Kidney (tissue), 14 donors: ENCODE data around the gene PTPN2. TPM values are rescaled to one million over a fixed set of nuclear protein-coding genes. Genes with fewer than 3 reads are reported as not detected.

Experiments
- DNase-seq, 5 donors: peaks; one replicate each; pipeline ENCODE4 v3.0.0-alpha.2; 2013 to 2020
- FAIRE-seq: peaks from 2 replicates; lab custom pipeline; 2012; peaks lifted over from hg19 to GRCh38; lab: Jason Lieb, UNC
- H3K27ac ChIP-seq, 2 donors: one replicate each; pipeline ENCODE4 v1.7.0; 2013; ENCODE audit warnings: low read depth in 2 of 2, low read length in 2 of 2, inconsistent platforms in 1 of 2
- H3K27me3 ChIP-seq: one replicate; pipeline ENCODE4 v1.7.1; 2013; ENCODE audit warnings: low read length, inconsistent platforms; ENCODE audit not compliant: control insufficient read depth, insufficient read depth
- H3K36me3 ChIP-seq, 3 donors: one replicate each; pipeline versions ENCODE4 v1.7.0 to v1.7.1; 2013; ENCODE audit warnings: low read length in 3 of 3, control low read depth in 1 of 3, inconsistent platforms in 1 of 3; ENCODE audit not compliant: insufficient read depth in 3 of 3, control insufficient read depth in 2 of 3
- H3K4me1 ChIP-seq, 3 donors: one replicate each; pipeline versions ENCODE4 v1.7.0 to v1.7.1; 2013; ENCODE audit warnings: low read length in 3 of 3, inconsistent platforms in 1 of 3, low read depth in 1 of 3; ENCODE audit not compliant: control insufficient read depth in 2 of 3, insufficient read depth in 2 of 3
- H3K4me3 ChIP-seq, 3 donors: one replicate each; pipeline versions ENCODE4 v1.7.0 to v1.8.1; 2013; ENCODE audit warnings: low read length in 3 of 3, control low read depth in 1 of 3, inconsistent platforms in 1 of 3
- H3K9ac ChIP-seq, 3 donors: one replicate each; pipeline versions ENCODE4 v1.7.0 to v1.7.1; 2013; ENCODE audit warnings: low read length in 3 of 3, control low read depth in 1 of 3, inconsistent platforms in 1 of 3
- H3K9me3 ChIP-seq, 3 donors: one replicate each; pipeline versions ENCODE4 v1.7.0 to v1.7.1; 2013; ENCODE audit warnings: low read length in 3 of 3, control low read depth in 1 of 3, inconsistent platforms in 1 of 3; ENCODE audit not compliant: control insufficient read depth in 2 of 3, insufficient read depth in 1 of 3
- CTCF ChIP-seq: IDR thresholded peaks from 3 replicates; pipeline ENCODE4 v1.5.1; 2012; ENCODE audit warnings: mild to moderate bottlenecking, moderate library complexity, borderline replicate concordance; ENCODE audit not compliant: insufficient read depth; ENCODE audit errors: extremely low read depth
- intact Hi-C: fragments of 100-400 bp; cut with DNase I; formaldehyde crosslinking; loops from one replicate; pipeline ENCODE4 v1.11.1; 2022
- polyA plus RNA-seq: library from polyadenylated mRNA; stranded (reverse); fragments of 350-450 nt; fragmentation: Illumina TruSeq; extraction: RNeasy Lipid Tissue Mini Kit (QIAGEN cat#74804); gene quantifications from one replicate; pipeline ENCODE4 v1.2.3, GENCODE V29; 2014; ENCODE audit warnings: low read depth, low replicate concordance; ENCODE audit not compliant: insufficient read depth
- total RNA-seq: library from RNA; stranded (reverse); fragmentation: NEBNext Ultra II Directional; extraction: Animal tissue kit (Norgen Biotek cat#: 25700); gene quantifications from one replicate; pipeline ENCODE4 v1.2.1, GENCODE V29; 2021
- donor health status: control.
- donor health status: control.
- donor health status: control.
- donor health status: control.
- donor health status: control.
- donor health status: DM: yes; HTN: yes; CAD: no.
- donor health status: Normal renal cell carcinoma (clear cell type).

Gene PTPN2
- total and polyA plus RNA-seq, 2 donors from 2014 or later = 23.4 to 45.8 TPM

- Histone ChIP-seq H3K9me3 (no peaks in the 10 kb centered on the region), H3K4me3 (no peak overlapping the region), H3K27me3 (no peaks in the 10 kb centered on the region), H3K27ac (no peak overlapping the region), H3K36me3 (no peaks in the 10 kb centered on the region), H3K4me1 (no peaks in the 10 kb centered on the region), H3K9ac (no peak overlapping the region)
- intact Hi-C loops = no loop called here
- no peak for TF ChIP-seq CTCF
- DNase-seq = no peak
- no peak for FAIRE-seq
Measured at GRCh38 chr18:12782521-12782920, 101.5 kb downstream of the PTPN2 start.

DNA sequence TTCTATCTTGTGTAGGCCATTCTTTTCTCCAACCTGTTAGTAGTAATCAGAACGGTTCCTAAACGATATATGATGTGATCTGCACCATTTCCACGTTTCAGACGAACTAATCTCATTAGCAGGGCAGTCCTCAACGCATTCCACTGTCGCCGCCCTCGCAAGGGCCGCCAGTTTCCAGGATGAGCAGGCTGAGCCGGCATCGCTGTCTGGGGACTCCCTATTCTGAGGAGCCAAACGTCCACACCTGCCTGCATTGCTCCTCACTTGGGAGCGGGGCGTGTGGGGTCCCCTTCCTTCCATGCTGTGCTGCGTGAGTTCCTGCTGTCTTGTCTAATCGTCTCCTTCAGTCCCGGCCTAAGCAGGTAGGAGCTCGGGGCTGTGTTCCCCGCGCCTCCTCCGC is 104.6 kb downstream of the PTPN2 start:
- Histone ChIP-seq H3K4me1 (no peaks in the 10 kb centered on the region), H3K27ac (no peak overlapping the region), H3K27me3 (no peaks in the 10 kb centered on the region), H3K9ac (no peak overlapping the region), H3K4me3 (no peak overlapping the region), H3K9me3 (no peaks in the 10 kb centered on the region), H3K36me3 (no peaks in the 10 kb centered on the region)
- TF ChIP-seq CTCF = no peak
- intact Hi-C loops = no loop called here
- DNase-seq (no peak), FAIRE-seq (no peak)

DNA sequence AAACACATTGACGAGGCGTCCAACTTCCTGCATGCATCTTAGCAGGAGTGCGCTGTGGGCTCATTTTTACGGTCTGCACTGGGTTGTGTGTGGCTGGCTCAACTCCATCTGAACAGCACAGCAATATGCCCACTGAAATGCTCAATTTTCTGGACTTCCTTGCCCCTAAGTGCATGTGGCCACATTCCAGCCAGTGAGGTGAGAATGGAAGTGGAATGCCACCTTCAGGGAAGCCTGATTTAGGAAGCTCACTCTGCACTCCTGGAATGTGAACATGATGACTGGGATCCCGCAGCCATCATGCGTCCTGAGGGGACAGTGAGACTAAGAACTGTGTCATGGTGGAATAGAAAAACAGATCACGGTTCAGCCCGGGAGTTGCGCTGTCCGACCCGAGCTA is 105.0 kb downstream of the PTPN2 start:
- FAIRE-seq (no peak), DNase-seq (no peak)
- intact Hi-C loops = no loop called here
- H3K4me3 ChIP-seq = no peak overlapping the region
- no peak overlapping the region for H3K27ac ChIP-seq
- no peak overlapping the region for H3K9ac ChIP-seq
- H3K4me1 ChIP-seq = no peaks in the 10 kb centered on the region
- H3K9me3 ChIP-seq = no peaks in the 10 kb centered on the region
- no peaks in the 10 kb centered on the region for H3K27me3 ChIP-seq
- no peak for TF ChIP-seq CTCF
- no peaks in the 10 kb centered on the region for H3K36me3 ChIP-seq

DNA sequence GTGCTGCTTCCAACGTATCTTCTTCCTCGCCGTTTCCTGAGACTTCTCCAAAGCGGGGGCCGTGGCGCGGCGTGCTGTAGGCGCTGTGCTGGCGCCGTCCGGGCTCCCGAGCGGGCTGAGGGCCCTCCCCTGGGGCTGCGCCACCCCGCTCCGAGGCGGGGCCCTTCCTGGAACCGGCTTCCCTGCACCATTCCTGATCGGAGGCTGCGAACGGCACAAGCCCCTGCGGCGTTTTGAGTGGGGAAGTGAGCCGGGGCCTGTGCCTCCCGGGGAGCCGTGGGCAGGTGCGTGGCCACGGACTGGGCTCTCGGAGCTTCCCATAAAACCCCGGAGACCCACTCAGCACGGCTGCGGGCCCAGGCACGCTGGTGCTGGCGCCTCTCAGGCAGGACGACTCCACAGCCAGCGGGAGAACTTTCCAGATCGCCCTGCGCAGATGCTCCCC is 106.5 kb downstream of the PTPN2 start:
- intact Hi-C loops = no loop called here
- no peaks in the 10 kb centered on the region for H3K27me3 ChIP-seq
- FAIRE-seq (no peak), DNase-seq (no peak)
- TF ChIP-seq CTCF = no peak
- no peak overlapping the region for H3K27ac ChIP-seq
- H3K9ac ChIP-seq = no peak overlapping the region
- no peaks in the 10 kb centered on the region for H3K36me3 ChIP-seq
- H3K9me3 ChIP-seq = no peaks in the 10 kb centered on the region
- no peaks in the 10 kb centered on the region for H3K4me1 ChIP-seq
- H3K4me3 ChIP-seq = no peak overlapping the region
